ENCODE data around the gene CMSS1. TPM values are rescaled to one million over a fixed set of nuclear protein-coding genes. Genes with fewer than 3 reads are reported as not detected.

CMSS1 gene
- total and polyA plus RNA-seq, 2 of the 13 experiments (the other 11 are each of a cell fraction or from before 2014, with no cell fraction given): 6.4 to 48.7 TPM

DNA sequence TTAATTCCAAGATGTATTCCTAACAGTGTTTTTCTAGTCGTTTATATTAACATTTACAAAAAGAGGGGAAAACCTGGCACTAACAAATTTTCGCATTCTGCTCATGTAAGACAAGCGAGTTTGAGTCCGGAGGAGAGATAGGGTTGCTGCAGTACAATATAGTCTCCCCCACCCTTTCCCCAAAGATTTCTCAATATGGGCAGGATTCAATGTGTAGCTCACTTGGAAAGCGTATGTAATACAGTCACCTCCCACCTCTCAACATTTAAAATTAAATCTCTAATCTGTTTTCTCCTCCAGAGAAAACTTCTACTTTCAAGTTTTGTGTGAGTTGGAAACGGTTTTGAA lies 57.9 kb downstream of the CMSS1 start:
- CTCF ChIA-PET (ENCODE audit: low intra/inter-chr PET ratio, low total read pairs): no interaction called here
- Histone ChIP-seq H3K36me3 (replicated peaks in 1 of 2; ENCODE audit: control insufficient read depth in 1 of 2, insufficient read depth in 2 of 2, low read length in 2 of 2) (peaks cover 8 to 12% of the 10 kb centered on the region in 2 experiments; a peak in 4 of 5 replicates), H3K79me2 (ENCODE audit: insufficient read depth, low read length) (peaks cover 63% of the 10 kb centered on the region), H3K9ac (ENCODE audit: insufficient read depth, low read depth, low read length) (peak overlapping the region; percentile 99), H3K9me3 (ENCODE audit: low read length) (no peaks in the 10 kb centered on the region), H4K20me1 (ENCODE audit: insufficient read depth, low read length) (peaks cover 30% of the 10 kb centered on the region), H3K4me1 (ENCODE audit: insufficient read depth, low read length) (peaks cover 46% of the 10 kb centered on the region), H3K4me2 (ENCODE audit: low read depth, low read length) (peak overlapping the region; percentile 92), H3K4me3 (replicated peaks in 1 of 3; ENCODE audit: insufficient read depth in 1 of 3, low read depth in 2 of 3, low read length in 3 of 3) (peak overlapping the region; percentile 73 to 92 (median 83)), H3K27ac (ENCODE audit: extremely low read length, insufficient read depth, low read length) (peak overlapping the region; percentile 86), H2AFZ (ENCODE audit: low read length) (no peak overlapping the region), H3K27me3 (ENCODE audit: control insufficient read depth in 1 of 2, insufficient read depth in 2 of 2, low read length in 2 of 2) (no peaks in the 10 kb centered on the region; a peak in 1 of 5 replicates)
- under 1% methylated on average over 6 of the region's 6 CpGs for WGBS (ENCODE audit: low lambda C conversion rate)
- in situ Hi-C loops (cut with HindIII; ENCODE audit: extremely low pct_ligation_motif_present, low pct_unique_long_range_greater_than_20kb) (loop anchor here (10.0 kb wide), 1 partner anchor 169 kb away; no protein-coding TSS in a partner anchor), intact Hi-C loops (cut with micrococcal nuclease; ENCODE audit: unreplicated experiment) (loop anchor here (5.0 kb wide), 1 partner anchor 187 kb away; no protein-coding TSS in a partner anchor)
- DNase-seq (ENCODE audit: low spot score) (peak; percentile 39), FAIRE-seq (no peak), ATAC-seq (peak; percentile 66)
- no peak for TF ChIP-seq SRF (IDR thresholded peaks at IDR 0.05; ENCODE audit: low read depth, low read length)
- TF ChIP-seq, protein P1, sequence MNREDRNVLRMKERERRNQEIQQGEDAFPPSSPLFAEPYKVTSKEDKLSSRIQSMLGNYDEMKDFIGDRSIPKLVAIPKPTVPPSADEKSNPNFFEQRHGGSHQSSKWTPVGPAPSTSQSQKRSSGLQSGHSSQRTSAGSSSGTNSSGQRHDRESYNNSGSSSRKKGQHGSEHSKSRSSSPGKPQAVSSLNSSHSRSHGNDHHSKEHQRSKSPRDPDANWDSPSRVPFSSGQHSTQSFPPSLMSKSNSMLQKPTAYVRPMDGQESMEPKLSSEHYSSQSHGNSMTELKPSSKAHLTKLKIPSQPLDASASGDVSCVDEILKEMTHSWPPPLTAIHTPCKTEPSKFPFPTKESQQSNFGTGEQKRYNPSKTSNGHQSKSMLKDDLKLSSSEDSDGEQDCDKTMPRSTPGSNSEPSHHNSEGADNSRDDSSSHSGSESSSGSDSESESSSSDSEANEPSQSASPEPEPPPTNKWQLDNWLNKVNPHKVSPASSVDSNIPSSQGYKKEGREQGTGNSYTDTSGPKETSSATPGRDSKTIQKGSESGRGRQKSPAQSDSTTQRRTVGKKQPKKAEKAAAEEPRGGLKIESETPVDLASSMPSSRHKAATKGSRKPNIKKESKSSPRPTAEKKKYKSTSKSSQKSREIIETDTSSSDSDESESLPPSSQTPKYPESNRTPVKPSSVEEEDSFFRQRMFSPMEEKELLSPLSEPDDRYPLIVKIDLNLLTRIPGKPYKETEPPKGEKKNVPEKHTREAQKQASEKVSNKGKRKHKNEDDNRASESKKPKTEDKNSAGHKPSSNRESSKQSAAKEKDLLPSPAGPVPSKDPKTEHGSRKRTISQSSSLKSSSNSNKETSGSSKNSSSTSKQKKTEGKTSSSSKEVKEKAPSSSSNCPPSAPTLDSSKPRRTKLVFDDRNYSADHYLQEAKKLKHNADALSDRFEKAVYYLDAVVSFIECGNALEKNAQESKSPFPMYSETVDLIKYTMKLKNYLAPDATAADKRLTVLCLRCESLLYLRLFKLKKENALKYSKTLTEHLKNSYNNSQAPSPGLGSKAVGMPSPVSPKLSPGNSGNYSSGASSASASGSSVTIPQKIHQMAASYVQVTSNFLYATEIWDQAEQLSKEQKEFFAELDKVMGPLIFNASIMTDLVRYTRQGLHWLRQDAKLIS (CRISPR knock-in tag; IDR thresholded peaks at IDR 0.05): 0 out of 2 replicates have a peak, but pooled peaks have one; percentile 57
- TF ChIP-seq ZNF510 (CRISPR knock-in tag; IDR thresholded peaks at IDR 0.05; ENCODE audit: low read depth): 0 out of 2 replicates have a peak, but pooled peaks have one; percentile 42
- peak; percentile 18; the same call in 1 of the 2 replicates for TF ChIP-seq CEBPB (IDR thresholded peaks at IDR 0.05; ENCODE audit: borderline replicate concordance, low read depth, low read length)
- TF ChIP-seq ZNF136 (CRISPR knock-in tag; IDR thresholded peaks at IDR 0.05; ENCODE audit: low read depth): no peak
- TF ChIP-seq ZNF33A (CRISPR knock-in tag; IDR thresholded peaks at IDR 0.05; ENCODE audit: borderline replicate concordance): peak; percentile 0; the same call in 1 of the 2 replicates
- TF ChIP-seq SMYD3 (CRISPR knock-in tag; IDR thresholded peaks at IDR 0.05): 0 out of 2 replicates have a peak, but pooled peaks have one; percentile 15
- TF ChIP-seq, protein P2, sequence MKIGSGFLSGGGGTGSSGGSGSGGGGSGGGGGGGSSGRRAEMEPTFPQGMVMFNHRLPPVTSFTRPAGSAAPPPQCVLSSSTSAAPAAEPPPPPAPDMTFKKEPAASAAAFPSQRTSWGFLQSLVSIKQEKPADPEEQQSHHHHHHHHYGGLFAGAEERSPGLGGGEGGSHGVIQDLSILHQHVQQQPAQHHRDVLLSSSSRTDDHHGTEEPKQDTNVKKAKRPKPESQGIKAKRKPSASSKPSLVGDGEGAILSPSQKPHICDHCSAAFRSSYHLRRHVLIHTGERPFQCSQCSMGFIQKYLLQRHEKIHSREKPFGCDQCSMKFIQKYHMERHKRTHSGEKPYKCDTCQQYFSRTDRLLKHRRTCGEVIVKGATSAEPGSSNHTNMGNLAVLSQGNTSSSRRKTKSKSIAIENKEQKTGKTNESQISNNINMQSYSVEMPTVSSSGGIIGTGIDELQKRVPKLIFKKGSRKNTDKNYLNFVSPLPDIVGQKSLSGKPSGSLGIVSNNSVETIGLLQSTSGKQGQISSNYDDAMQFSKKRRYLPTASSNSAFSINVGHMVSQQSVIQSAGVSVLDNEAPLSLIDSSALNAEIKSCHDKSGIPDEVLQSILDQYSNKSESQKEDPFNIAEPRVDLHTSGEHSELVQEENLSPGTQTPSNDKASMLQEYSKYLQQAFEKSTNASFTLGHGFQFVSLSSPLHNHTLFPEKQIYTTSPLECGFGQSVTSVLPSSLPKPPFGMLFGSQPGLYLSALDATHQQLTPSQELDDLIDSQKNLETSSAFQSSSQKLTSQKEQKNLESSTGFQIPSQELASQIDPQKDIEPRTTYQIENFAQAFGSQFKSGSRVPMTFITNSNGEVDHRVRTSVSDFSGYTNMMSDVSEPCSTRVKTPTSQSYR (CRISPR knock-in tag; IDR thresholded peaks at IDR 0.05; ENCODE audit: borderline replicate concordance): 0 out of 2 replicates have a peak, but pooled peaks have one; percentile 6
- no peak for TF ChIP-seq ZNF614 (CRISPR knock-in tag; IDR thresholded peaks at IDR 0.05; ENCODE audit: borderline replicate concordance)
- no peak for TF ChIP-seq CCDC6 (CRISPR knock-in tag; IDR thresholded peaks at IDR 0.05)
- TF ChIP-seq RAD21 (CRISPR knock-in tag; IDR thresholded peaks at IDR 0.05): no peak
- TF ChIP-seq ZNF207 (IDR thresholded peaks at IDR 0.05; ENCODE audit: borderline replicate concordance): no peak
- POLR2A ChIA-PET: interaction anchor here (0.7 to 3.6 kb wide), 16 partner anchors 8 to 385 kb away, joined by 3 to 21 read pairs (median 7); partner anchors contain the start of gene TBC1D23
- no TSS peak for BruUV-seq (replicated peaks)

Measured in HepG2 (cell line).